GM18502 (cell line): ENCODE results near the gene F2RL3.
"Not testable (repeated sequence)": the region's sequence is repeated elsewhere in the genome, so short reads cannot be mapped to it uniquely, and the experiment has no call there.

ENCODE experiments used
- ATAC-seq: cut with Tn5 transposase; IDR thresholded peaks from one replicate; pipeline ENCODE4 v1.9.1; 2021; ENCODE audit warnings: mild to moderate bottlenecking; ENCODE audit not compliant: unreplicated experiment, poor library complexity

F2RL3 gene

DNA sequence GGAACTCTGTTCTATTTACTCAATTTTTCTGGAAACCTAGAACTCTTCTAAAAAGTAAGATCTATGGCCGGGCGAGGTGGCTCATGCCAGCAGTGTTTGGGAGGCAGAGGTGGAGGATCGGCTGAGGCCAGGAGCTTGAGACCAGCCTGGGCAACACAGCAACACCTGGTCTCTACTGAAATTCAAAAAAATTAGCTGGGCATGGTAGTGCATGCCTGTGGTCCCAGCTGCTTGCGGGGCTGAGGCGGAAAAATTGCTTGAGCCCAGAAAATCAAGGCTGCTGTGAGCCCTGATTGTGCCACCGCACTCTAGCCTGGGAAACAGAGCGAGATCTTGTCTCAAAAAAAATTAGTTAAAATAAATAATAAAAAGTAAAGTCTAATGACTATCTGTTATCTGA lies 28.6 kb downstream of the F2RL3 start:
- no peak for ATAC-seq

DNA sequence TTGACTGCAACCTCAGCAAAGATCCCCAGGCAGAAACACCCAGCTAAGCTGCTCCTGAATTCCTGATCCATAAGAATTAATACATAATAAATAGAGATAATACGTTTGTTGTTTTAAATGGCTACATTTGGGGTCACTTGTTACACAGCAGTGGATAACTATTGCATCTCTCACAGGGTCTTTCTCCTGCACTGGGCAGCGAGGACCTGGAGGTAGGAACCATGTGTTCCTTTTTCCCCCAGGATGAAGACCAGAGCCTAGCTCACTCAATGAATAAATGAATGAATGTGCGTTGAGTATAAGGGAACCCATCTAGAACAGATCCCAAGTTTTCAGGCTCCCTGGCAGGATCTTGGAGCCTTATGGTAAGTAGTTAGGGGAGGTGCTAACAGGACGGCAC lies 30.7 kb downstream of the F2RL3 start:
- no peak for ATAC-seq

DNA sequence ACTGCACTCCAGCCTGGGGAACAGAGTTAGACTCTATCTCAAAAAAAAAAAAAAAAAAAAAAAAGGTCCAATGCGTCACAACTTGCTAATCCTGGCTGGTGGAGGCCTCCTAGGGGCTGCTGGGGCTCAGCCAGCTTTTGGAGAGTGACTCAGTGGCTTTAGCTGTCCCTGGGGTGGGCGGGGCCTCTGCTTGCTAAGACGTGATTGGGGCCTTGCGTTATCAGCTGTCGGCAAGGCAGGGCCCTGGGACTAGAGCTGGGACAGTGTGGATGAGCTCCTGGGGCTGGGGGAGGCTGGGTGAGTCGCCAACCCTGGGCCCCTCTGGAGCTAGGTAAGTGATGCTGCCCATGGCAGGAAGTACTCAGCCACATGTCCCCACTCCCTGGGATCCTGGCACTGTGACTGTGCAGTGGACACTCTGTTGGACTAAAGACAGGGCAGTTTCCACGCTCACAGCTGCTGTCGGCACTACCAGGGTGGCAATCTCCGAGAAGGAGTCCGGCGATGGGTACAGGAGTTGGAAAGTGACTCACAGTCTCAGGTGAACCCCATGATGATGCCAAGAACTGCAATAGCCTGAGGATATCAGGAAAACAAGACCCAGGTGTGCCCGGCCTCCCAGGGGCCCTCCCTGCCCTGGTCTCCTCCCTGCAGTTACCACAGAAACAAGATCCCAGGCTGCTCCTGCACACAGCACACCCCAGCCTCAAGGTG lies 32.2 kb downstream of the F2RL3 start:
- no peak for ATAC-seq

DNA sequence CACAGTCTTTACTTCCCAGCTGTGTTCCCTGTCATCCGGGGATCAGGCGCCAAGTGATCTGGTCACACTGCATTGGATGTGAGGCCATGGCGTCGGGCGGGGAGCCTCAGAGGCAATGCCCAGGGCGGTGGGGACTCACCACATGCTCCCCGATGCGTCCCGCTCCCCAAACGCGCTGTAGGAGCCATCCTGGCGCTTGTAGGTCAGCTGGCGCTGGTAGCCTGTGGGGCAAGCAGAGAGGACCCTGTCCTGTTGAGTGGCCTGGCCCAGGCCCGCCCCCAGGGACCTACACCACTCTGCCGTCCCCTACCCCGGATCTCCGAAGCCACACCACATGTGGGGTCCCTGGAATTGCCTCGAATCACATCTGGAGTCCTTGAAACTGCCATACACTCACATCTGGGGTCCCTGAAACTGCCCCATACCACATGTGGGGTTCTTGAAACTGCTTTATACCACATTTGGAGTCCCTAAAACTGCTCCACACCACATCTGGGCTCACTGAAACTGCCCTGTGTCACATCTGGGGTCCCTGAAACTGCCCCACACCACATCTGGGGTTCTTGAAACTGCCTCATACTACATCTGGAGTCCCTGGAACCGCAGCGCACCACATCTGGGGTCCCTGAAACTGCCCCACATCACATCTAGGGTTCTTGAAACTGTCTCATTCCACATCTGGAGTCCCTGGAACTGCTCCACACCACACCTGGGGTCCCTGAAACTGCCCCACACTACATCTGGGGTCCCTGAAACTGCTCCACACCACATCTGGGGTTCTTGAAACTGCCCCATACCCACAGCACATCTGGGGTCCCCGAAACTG lies 33.2 kb downstream of the F2RL3 start:
- ATAC-seq, result no peak

DNA sequence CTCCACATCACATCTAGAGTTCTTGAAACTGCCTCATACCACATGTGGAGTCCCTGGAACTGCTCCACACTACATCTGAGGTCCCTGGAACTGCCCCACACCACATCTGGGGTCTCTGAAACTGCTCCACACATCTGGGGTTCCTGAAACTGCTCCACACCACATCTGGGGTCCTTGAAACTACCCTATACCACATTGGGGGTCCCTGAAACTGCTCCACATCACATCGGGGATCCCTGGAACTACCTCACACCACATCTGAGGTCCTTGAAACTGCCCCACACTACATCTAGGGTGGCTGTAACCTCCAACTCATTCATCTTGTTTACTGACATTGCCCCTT lies 33.8 kb downstream of the F2RL3 start:
- ATAC-seq, result no peak

DNA sequence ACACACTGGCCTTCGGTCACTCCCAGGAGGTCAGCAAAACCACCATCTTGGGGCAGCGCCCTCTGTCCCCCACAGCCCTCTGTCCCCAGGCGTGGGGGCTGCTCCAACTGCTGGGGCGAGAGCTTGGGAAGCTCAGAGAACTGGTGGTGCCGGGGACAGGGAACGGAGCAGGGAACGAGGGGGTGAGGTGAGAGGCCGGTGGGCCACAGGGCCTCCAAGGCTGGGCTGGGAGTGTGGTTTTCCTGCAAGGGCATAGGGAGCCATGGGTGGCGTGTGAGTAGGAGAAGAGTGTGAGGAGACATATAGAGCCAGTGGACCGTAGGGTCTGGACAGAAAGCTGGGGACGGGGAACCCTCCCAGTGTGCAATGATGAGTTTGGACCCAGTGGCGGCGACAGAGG lies 34.1 kb downstream of the F2RL3 start:
- ATAC-seq, result no peak

DNA sequence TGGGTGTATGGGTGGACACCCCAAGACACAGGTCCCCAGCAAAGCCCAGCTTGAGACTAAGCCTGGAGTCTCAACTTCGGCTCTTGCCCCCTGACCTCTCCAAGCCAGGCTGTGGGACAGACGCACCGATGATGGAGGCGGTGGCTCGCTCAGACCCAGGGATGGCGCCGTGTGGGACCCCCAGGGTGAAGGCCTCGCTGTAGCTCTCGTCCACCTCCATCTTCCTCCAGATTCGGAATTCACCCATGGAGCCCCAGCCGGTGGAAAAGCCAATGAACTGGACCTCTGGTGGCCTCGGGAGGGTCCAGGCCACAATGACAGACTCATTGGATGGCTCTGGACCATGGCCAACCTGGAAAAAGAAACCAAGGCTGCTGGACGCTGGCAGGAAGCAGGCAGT lies 39.1 kb downstream of the F2RL3 start:
- ATAC-seq, result no peak

DNA sequence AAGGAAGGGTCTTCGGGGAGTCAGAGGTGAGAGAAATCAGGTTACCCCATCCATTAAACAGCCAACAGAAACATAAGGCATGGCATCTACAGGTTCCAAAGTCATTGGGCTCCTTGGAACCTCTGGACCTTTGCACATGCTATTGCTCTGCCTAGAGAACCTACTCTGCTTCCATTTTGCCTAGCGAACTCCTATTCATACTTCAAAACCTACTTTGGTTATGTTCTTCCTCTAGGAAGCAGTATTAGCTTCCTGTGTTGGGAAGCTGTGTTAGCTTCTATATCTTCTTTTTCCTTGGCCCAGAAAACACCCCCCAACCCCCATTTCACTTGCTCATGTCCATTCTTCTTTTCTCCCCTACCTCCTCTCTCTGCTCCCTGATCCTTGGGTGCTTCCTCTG lies 39.6 kb downstream of the F2RL3 start:
- ATAC-seq, result no peak

DNA sequence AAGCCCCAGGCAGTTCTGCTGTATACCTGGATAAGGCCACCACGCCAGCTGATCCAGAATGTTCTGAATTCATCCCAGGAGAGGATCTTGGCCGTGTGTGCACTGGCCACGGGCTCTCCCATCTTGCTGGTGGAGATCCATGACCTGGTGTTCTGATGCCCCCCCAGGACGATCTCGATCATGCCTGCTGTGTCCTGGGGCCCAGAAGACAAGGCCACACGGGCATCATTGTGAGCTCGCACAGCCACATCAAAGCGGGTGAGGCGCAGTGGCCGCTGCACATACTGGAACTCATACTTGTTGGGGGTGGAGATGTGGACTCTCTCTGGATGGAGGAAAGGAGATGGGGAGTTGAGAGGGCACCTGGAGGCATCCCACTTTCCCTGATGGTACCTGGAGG lies 40.1 kb downstream of the F2RL3 start:
- no peak for ATAC-seq

DNA sequence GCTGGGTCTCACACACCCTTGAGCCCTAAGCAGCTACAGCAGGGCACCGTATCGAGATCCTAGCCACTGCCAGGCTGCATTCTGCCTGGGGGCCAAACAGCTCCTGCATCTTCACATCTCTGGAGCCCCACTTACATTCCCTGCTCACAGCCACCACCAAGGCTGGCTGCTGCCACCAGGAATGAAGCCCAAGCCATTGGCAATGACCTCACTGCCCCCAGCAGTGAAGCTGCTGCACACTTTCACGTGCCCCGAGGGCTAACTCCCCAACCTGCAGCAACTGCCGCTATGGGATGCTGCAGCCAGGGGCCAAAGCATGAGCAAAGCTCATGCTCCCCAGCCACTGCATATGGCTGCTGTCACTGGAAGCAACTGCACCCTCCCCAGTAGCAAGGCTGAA lies 42.0 kb downstream of the F2RL3 start:
- ATAC-seq, result no peak

DNA sequence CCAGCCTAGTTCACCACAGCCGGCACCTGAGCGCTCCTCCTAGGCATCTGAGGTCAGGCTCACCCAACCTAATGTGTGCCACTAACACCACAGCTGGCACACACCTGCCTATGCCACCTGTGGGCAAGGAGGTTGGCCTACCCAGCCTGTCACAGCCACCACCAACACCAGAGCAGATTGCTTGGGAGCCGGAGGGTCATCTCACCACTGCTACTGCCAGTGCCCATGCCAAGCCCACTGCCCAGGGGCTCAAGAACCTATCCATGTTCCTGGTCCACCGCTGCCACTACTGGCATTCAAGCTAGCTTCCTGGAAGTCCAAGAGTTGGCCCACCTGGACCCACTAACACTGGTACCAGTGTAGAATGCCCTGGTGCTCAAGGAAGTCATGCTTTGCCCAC lies 42.5 kb downstream of the F2RL3 start:
- ATAC-seq, result no peak

DNA sequence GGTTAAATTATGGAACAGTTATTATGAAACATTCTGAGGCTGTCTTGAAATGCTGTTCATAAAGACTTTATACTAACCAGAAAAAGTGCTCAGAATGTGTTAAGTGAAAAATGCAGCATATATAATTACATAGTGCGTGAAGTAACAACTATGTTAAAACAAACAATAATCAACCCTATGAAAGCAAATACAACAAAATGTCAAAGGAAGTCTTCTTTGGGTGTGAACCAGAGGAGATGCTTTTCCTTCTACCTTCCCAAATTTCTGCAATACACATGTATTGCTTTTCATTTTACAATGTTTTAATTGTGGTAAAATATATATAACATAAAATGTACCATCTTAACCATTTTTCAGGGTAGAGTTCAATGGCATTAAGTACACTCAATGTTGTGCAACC lies 45.7 kb downstream of the F2RL3 start:
- ATAC-seq, result no peak

DNA sequence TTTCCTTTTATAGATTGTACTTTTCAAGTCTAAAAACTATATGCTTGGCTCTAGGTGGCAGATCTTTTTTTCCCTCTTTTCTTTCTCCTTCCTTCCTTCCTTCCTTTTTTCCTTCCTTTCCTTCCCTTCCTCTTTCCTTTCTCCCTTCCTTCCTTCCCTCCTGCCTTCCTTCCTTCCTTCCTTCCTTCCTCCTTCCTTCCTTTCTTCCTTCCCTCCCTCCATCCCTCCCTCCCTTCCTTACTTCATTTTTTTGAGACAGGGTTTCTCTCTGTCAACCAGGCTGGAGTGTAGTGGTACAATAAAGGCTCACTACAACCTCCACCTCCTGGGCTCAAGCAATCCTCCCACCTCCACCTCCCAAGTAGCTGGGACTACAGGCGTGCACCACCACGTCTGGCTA lies 48.1 kb downstream of the F2RL3 start:
- no peak for ATAC-seq

DNA sequence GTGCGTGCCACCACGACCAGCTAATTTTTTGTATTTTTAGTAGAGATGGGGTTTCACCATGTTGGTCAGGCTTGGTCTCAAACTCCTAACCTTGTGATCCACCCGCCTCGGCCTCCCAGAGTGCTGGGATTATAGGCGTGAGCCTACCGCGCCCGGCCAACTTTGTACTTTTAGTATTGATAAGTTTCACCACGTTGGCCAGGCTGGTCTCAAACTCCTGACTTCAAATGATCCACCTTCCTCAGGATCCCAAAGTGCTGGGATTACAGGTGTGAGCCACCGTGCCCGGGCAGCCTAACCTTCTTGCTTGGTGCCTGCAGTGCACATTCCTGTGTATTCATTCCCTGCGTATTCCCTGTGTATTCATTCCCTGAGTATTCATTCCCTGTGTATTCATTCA lies 49.0 kb downstream of the F2RL3 start:
- not testable (repeated sequence) for ATAC-seq

DNA sequence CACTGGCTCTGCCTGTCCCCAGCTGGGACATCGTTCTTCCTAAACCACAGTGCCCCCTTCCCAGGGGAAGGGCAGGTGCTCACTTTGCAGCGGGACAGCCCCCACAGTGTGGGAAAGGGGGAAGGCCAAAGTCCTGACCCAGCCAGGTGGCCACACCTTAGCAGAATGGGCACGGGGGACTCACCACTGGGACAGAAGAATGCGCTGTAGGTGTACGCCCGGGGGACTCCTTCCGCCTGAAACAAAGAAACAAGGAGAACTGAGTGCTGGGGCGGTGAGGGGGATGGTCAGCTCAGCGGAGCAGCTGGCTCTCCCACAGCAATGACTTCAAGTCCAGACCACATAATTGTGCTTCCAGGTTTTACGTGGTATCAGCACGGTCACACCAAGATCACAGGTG lies 49.4 kb downstream of the F2RL3 start:
- ATAC-seq, result no peak

DNA sequence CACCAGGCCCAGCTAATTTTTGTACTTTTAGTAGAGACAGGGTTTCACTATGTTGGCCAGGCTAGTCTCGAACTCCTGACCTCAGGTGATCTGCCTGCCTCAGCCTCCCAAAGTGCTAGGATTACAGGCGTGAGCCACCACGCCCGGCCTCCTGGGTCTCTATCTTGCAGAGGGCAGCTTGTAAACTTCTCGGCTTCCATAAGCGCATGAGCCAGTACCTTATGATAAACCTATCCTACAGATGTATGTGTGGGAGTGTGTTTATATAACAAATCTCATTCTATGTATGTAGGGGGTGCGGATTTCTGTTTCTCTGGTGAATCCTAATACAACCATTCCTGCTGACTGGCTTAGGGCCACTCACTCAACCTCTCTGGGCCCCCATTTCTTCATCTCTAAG lies 51.3 kb downstream of the F2RL3 start:
- ATAC-seq, result not testable (repeated sequence)

DNA sequence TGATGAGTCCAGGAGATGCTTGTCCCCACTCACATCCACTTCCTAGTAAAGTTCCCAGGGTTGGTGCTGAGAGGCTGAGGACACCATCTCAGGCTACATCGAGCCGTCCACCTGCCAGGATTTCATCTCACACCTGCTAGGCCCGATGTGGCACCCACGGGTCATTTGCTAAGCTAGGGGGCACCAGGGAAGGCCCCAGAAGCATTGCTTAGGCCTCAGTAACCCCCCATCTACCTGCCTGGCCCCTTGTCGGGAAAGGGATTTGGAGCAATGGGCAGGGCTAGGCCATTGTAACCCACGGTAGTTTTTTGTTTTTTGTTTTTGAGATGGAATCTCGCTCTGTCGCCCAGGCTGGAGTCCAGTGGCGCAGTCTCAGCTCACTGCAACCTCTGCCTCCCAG lies 51.8 kb downstream of the F2RL3 start:
- ATAC-seq, result no peak
